GM10266 (cell line): ENCODE data around the gene GSTO1.

Experiments used
- DNase-seq: peaks from one replicate; pipeline ENCODE4 v3.0.0; 2012; ENCODE audit errors: extremely low spot score
- TF ChIP-seq, protein P1 (sequence below): IDR thresholded peaks from 2 replicates; pipeline ENCODE4 v1.5.1; 2012; ENCODE audit warnings: mild to moderate bottlenecking, low read depth; ENCODE audit not compliant: control insufficient read depth, insufficient read depth; ENCODE audit errors: missing control alignments

The GSTO1 gene

DNA sequence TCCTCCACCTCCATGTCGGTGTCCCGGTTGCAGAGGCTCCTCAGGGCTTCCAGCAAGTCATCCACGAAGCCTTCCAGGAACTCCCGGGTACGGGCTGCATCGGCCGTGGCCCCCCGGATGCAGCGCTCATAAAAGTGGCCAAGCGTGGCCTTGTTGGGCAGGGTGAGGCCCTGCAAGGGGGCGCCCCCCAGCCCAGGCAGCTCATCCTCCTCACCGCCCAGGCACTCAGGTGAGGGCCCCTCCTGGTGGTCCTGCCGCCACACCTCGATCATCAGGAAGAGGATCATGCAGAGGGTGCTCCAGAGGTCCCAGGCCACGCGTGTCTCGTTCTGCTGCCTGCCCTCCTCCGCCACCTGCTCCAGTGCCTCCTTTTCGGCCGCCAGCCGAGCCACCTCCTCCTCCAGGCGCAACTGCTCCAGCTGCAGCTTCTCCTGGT lies 60.8 kb downstream of the GSTO1 start:
- DNase-seq, result no peak
- TF ChIP-seq, protein P1, sequence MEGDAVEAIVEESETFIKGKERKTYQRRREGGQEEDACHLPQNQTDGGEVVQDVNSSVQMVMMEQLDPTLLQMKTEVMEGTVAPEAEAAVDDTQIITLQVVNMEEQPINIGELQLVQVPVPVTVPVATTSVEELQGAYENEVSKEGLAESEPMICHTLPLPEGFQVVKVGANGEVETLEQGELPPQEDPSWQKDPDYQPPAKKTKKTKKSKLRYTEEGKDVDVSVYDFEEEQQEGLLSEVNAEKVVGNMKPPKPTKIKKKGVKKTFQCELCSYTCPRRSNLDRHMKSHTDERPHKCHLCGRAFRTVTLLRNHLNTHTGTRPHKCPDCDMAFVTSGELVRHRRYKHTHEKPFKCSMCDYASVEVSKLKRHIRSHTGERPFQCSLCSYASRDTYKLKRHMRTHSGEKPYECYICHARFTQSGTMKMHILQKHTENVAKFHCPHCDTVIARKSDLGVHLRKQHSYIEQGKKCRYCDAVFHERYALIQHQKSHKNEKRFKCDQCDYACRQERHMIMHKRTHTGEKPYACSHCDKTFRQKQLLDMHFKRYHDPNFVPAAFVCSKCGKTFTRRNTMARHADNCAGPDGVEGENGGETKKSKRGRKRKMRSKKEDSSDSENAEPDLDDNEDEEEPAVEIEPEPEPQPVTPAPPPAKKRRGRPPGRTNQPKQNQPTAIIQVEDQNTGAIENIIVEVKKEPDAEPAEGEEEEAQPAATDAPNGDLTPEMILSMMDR, result no peak

GRCh38 chr10:104316321-104317099 lies 61.8 kb downstream of the GSTO1 start:
- no peak for DNase-seq
- TF ChIP-seq, protein P1, result no peak
